HG02938 (cell line): Measurements from ENCODE around the gene KIFC3.
"Not testable (repeated sequence)": the region's sequence is repeated elsewhere in the genome, so short reads cannot be mapped to it uniquely, and the experiment has no call there.

Source experiments
- ATAC-seq: cut with Tn5 transposase; IDR thresholded peaks from one replicate; pipeline ENCODE4 v1.9.1; 2021; ENCODE audit warnings: mild to moderate bottlenecking, moderate library complexity; ENCODE audit not compliant: unreplicated experiment

The KIFC3 gene

GRCh38 chr16:57743458-57743857 is 58.8 kb downstream of the KIFC3 start:
- ATAC-seq: no peak

- no peak for ATAC-seq
Observed at GRCh38 chr16:57742543-57742942, 59.7 kb downstream of the KIFC3 start.

GRCh38 chr16:57741660-57742191 is 60.6 kb downstream of the KIFC3 start:
- ATAC-seq: no peak

- no peak for ATAC-seq
Observed at GRCh38 chr16:57740423-57741071, 61.7 kb downstream of the KIFC3 start.

- no peak for ATAC-seq
Observed at GRCh38 chr16:57739756-57740422, 62.4 kb downstream of the KIFC3 start.

- ATAC-seq: no peak
Observed at GRCh38 chr16:57738844-57739243, 63.4 kb downstream of the KIFC3 start.

- ATAC-seq: no peak
Observed at GRCh38 chr16:57736419-57737351, 65.6 kb downstream of the KIFC3 start.

GRCh38 chr16:57735755-57736418 is 66.4 kb downstream of the KIFC3 start, which contains the start of gene KATNB1:
TSS of gene KATNB1 (plus strand) at chr16:57735770. CDS start at chr16:57737244, 1,474 bp downstream.
- peak; percentile 18 for ATAC-seq

- ATAC-seq: peak; percentile 87
Observed at GRCh38 chr16:57734925-57735754, 67.2 kb downstream of the KIFC3 start.

GRCh38 chr16:57734308-57734924 is 67.9 kb downstream of the KIFC3 start:
- no peak for ATAC-seq

GRCh38 chr16:57732714-57733113 is 69.6 kb downstream of the KIFC3 start:
- no peak for ATAC-seq

- no peak for ATAC-seq
Observed at GRCh38 chr16:57732037-57732436, 70.3 kb downstream of the KIFC3 start.

GRCh38 chr16:57730771-57731730 is 71.2 kb downstream of the KIFC3 start:
- no peak for ATAC-seq

- ATAC-seq: not testable (repeated sequence)
Observed at GRCh38 chr16:57729852-57730251, 72.4 kb downstream of the KIFC3 start.

GRCh38 chr16:57729182-57729484 is 73.2 kb downstream of the KIFC3 start:
- ATAC-seq: no peak

- ATAC-seq: no peak
Observed at GRCh38 chr16:57728336-57729181, 73.7 kb downstream of the KIFC3 start.

- no peak for ATAC-seq
Observed at GRCh38 chr16:57727610-57728009, 74.7 kb downstream of the KIFC3 start.
